ENCODE data around the gene SPATS1.

Gene SPATS1

DNA sequence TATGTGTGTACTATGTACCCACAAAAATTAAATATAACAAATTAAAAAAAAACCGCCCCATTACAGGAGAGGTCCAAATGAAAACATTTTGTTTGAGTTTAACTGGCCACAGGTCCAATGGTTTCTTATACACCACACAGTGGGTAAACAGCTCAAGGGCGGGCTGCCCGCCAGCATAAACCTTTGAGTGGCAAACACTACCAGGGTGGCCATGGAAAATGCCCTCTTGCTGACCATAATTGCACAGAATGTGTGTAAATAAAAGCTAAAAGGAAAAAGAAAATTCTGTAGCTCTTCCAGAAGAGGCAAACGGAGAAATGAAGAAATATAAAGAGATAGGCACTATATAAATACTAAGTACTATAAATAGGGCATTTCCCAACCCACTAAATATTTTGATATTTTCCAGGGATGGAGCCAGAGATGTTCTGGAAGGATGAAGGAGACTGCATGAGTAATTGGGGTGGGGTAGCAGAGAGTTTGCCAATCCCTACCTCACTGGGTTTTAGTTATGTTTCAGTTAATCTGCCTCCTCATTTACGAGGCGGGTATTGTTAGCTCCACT, 44.0 kb downstream of the SPATS1 start:
- Histone ChIP-seq H3K36me3 (ENCODE audit: control insufficient read depth, insufficient read depth, low read length) (no peaks in the 10 kb centered on the region), H3K27me3 (ENCODE audit: control insufficient read depth, insufficient read depth, low read length) (no peaks in the 10 kb centered on the region), H3K4me3 (ENCODE audit: low read length) (peak overlapping the region; percentile 84), H3K9me3 (ENCODE audit: control insufficient read depth, low read length) (no peaks in the 10 kb centered on the region), H3K4me1 (ENCODE audit: control insufficient read depth, insufficient read depth, low read length) (peaks cover 5% of the 10 kb centered on the region), H3K9ac (ENCODE audit: low read length) (peak overlapping the region; percentile 95)

DNA sequence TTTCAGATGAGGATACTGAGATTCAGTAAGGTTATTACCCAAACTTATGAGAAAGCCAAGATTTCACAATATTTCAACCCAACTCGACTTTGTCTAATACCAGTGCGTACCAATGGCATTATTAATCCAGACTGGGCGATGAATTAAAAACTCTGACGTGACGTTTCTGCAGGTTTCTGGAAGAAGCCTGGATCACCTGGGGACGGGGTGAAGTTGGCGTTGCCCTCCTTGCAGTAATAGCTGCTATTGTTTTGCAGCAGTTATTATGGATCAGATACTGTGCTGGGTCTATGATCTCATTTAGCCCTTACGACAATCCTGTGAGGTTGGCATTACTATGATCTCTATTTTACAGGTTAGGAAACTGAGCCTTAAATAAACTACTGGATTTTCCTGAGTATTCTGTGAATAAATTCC, 44.5 kb downstream of the SPATS1 start:
- H3K27me3 ChIP-seq (ENCODE audit: control insufficient read depth, insufficient read depth, low read length) = no peaks in the 10 kb centered on the region
- H3K9me3 ChIP-seq (ENCODE audit: control insufficient read depth, low read length) = no peaks in the 10 kb centered on the region
- H3K36me3 ChIP-seq (ENCODE audit: control insufficient read depth, insufficient read depth, low read length) = no peaks in the 10 kb centered on the region
- H3K4me3 ChIP-seq (ENCODE audit: low read length) = peak overlapping the region; percentile 84
- peaks cover 5% of the 10 kb centered on the region for H3K4me1 ChIP-seq (ENCODE audit: control insufficient read depth, insufficient read depth, low read length)
- peak overlapping the region; percentile 95 for H3K9ac ChIP-seq (ENCODE audit: low read length)

DNA sequence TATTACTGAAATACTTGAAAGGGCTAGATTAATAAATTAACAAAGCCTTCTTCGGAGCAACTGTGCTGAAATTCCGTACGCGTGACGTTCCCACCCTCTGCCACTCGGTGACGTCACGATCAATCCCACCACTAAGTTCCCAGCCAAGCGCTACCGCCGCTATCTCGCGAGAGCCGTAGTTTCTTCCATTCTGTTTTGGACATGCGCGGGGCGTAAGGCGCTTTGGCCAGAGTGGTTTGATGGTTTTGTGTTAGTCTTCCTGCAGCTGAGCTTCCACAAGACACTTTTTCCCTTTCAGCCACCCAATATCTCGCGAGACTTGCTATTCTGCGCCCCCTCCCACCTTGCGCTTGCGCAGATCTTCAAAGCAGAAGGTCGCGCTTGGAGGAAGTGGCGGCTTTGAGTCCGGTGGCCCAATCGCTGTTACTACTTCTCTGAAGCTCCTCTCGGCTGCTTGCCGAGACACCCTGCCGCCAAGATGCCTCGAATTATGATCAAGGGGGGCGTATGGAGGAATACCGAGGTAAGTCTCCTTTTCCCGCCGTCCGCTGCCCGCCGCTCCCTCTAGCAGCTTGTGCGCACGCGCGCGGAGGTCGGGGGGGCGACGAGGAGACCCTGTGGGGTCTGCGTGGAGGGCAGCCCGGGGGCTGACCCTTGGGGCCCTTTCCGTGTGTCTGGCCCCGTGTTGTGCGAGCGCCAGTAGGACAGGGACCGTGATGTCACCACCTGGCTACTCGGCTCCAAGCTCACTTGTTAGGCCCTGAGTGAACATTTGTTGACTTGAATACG, 45.1 kb downstream of the SPATS1 start, which contains the start of gene CDC5L:
Gene CDC5L (plus strand): TSS at position 361 of the 789 bp plus-strand sequence. CDS start 118 bp downstream, at position 479.
- Histone ChIP-seq H3K4me3 (ENCODE audit: low read length) (peak within 1 kb of the TSS; percentile 84), H3K4me1 (ENCODE audit: control insufficient read depth, insufficient read depth, low read length) (peaks cover 5% of the 10 kb centered on the region), H3K9ac (ENCODE audit: low read length) (peak within 1 kb of the TSS; percentile 95), H3K36me3 (ENCODE audit: control insufficient read depth, insufficient read depth, low read length) (no peaks in the 10 kb centered on the region), H3K27me3 (ENCODE audit: control insufficient read depth, insufficient read depth, low read length) (no peaks in the 10 kb centered on the region), H3K9me3 (ENCODE audit: control insufficient read depth, low read length) (no peaks in the 10 kb centered on the region)

- Histone ChIP-seq H3K27me3 (ENCODE audit: control insufficient read depth, insufficient read depth, low read length) (no peaks in the 10 kb centered on the region), H3K4me1 (ENCODE audit: control insufficient read depth, insufficient read depth, low read length) (peaks cover 5% of the 10 kb centered on the region), H3K9me3 (ENCODE audit: control insufficient read depth, low read length) (no peaks in the 10 kb centered on the region), H3K36me3 (ENCODE audit: control insufficient read depth, insufficient read depth, low read length) (no peaks in the 10 kb centered on the region), H3K9ac (ENCODE audit: low read length) (peak overlapping the region; percentile 68), H3K4me3 (ENCODE audit: low read length) (peak overlapping the region; percentile 68)
These were observed 45.7 kb downstream of the SPATS1 start for GRCh38 chr6:44388135-44388487.

GRCh38 chr6:44388887-44389286, 46.4 kb downstream of the SPATS1 start:
- Histone ChIP-seq H3K4me1 (ENCODE audit: control insufficient read depth, insufficient read depth, low read length) (peaks cover 5% of the 10 kb centered on the region), H3K4me3 (ENCODE audit: low read length) (no peak overlapping the region), H3K9me3 (ENCODE audit: control insufficient read depth, low read length) (no peaks in the 10 kb centered on the region), H3K27me3 (ENCODE audit: control insufficient read depth, insufficient read depth, low read length) (no peaks in the 10 kb centered on the region), H3K9ac (ENCODE audit: low read length) (peak overlapping the region; percentile 68), H3K36me3 (ENCODE audit: control insufficient read depth, insufficient read depth, low read length) (no peaks in the 10 kb centered on the region)

DNA sequence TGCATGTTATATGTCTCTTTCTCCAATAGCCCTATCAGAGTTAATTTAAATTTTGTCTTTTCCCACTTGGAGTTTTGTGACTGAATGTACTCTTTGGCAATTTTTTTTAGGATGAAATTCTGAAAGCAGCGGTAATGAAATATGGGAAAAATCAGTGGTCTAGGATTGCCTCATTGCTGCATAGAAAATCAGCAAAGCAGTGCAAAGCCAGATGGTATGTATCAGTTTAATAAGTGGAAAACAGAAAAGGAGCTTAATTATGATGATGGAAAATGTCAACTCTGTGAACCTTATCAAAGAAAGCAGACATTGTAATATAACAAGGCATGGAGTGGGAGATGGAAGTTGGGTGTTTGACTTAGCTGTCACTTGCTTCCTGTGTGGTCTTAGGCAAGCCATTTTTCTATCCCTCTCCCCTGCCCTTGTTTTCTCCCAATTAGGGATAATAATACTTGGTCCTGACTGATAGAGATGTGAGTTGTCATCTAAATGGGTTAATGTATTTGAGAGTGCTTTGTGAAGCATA, 47.8 kb downstream of the SPATS1 start:
- Histone ChIP-seq H3K36me3 (ENCODE audit: control insufficient read depth, insufficient read depth, low read length) (no peaks in the 10 kb centered on the region), H3K9ac (ENCODE audit: low read length) (no peak overlapping the region), H3K4me3 (ENCODE audit: low read length) (no peak overlapping the region)

More for the DNA sequence above, 47.8 kb downstream of the SPATS1 start:
- no peaks in the 10 kb centered on the region for H3K27me3 ChIP-seq (ENCODE audit: control insufficient read depth, insufficient read depth, low read length)
- peaks cover 5% of the 10 kb centered on the region for H3K4me1 ChIP-seq (ENCODE audit: control insufficient read depth, insufficient read depth, low read length)
- H3K9me3 ChIP-seq (ENCODE audit: control insufficient read depth, low read length) = no peaks in the 10 kb centered on the region
